Right lobe of liver (tissue), 6 donors: ENCODE results near the gene HS1BP3. TPM values are rescaled to one million over a fixed set of nuclear protein-coding genes. Genes with fewer than 3 reads are reported as not detected.

Source experiments
- ATAC-seq, 4 donors: fragments of 200-7000 bp; cut with Tn5 transposase; one replicate each; pipeline ENCODE4 v1.9.1; 2020; ENCODE audit warnings: mild to moderate bottlenecking in 4 of 4, moderate library complexity in 4 of 4
- DNase-seq, 3 donors: peaks; one replicate each; pipeline ENCODE4 v3.0.0-alpha.2; 2020
- H3K27ac ChIP-seq, 3 donors: fragments of 200-600 bp; one replicate each; pipeline ENCODE4 v1.8.0; 2022
- H3K27me3 ChIP-seq, 2 donors: fragments of 200-600 bp; one replicate each; pipeline ENCODE4 v1.8.0; 2022
- H3K36me3 ChIP-seq, 4 donors: fragments of 200-600 bp; sonication (generic) in 1 of 4; one replicate each; pipeline versions ENCODE4 v1.5.1 to v1.8.0; 2017 to 2022; ENCODE audit warnings: control low read depth in 1 of 4
- H3K4me1 ChIP-seq, 4 donors: fragments of 200-600 bp; sonication (generic) in 1 of 4; one replicate each; pipeline versions ENCODE4 v1.5.1 to v1.8.0; 2017 to 2022; ENCODE audit warnings: control low read depth in 1 of 4
- H3K4me3 ChIP-seq, 3 donors: fragments of 200-600 bp; one replicate each; pipeline ENCODE4 v1.8.0; 2022
- H3K9me3 ChIP-seq, 4 donors: fragments of 200-600 bp; sonication (generic) in 1 of 4; one replicate each; pipeline versions ENCODE4 v1.5.1 to v1.8.0; 2017 to 2022; ENCODE audit warnings: control low read depth in 1 of 4
- CTCF ChIP-seq, 4 donors: fragments of 200-600 bp in 3 of 4; fragments of 450-650 bp in 1 of 4; IDR thresholded peaks; one replicate each; pipeline versions ENCODE4 v1.5.1 to v1.8.0; 2016 to 2022; ENCODE audit warnings: antibody characterized with exemption in 4 of 4, mild to moderate bottlenecking in 2 of 4
- POLR2A ChIP-seq: fragments of 450-650 bp; IDR thresholded peaks from one replicate; pipeline ENCODE4 v1.6.1; 2017; ENCODE audit warnings: antibody characterized with exemption, mild to moderate bottlenecking
- WGBS: methylation state at CpG from one replicate; pipeline ENCODE4 v1.1.6; 2018; ENCODE audit warnings: low coverage, low lambda C conversion rate; ENCODE audit not compliant: insufficient coverage; ENCODE audit errors: missing lambda C conversion rate; 5-methylcytosine and 5-hydroxymethylcytosine counted together
- intact Hi-C, 2 donors: fragments of 100-400 bp; cut with DNase I; formaldehyde crosslinking; loops; one replicate each; pipeline versions ENCODE4 v1.11.2 to v1.14.1; 2022
- total RNA-seq, 6 experiments: library from RNA; depleted of rRNA in 2 of 6; stranded (reverse); fragments of >200 nt in 2 of 6; fragmentation: NEBNext Ultra II Directional in 3 of 6; extraction: Animal tissue kit (Norgen Biotek cat#: 25700) in 3 of 6; gene quantifications; one replicate each; pipeline versions ENCODE4 v1.1.0 to v1.2.4, GENCODE V29; 2016 to 2023
- donor health status: DM: no; HTN: yes; CAD: no.
- donor health status: DM: no; HTN: no; CAD: no.
- donor health status: DM: no; HTN: no; CAD: no.
- donor health status: DM: no; HTN: yes; CAD: no.
- donor health status: DM: no; HTN: yes; CAD: no.

The HS1BP3 gene
- total RNA-seq, 6 experiments from 2014 or later, result 17.5 to 34.7 (median 20.2) TPM

- peak in 2 of 3 donors; percentile 10 to 21 for DNase-seq
- Histone ChIP-seq H3K4me1 (peaks cover 0 to 39% (median 12%) of the 10 kb centered on the region in 4 donors), H3K9me3 (no peaks in the 10 kb centered on the region), H3K36me3 (no peaks in the 10 kb centered on the region), H3K4me3 (no peak overlapping the region), H3K27me3 (no peaks in the 10 kb centered on the region), H3K27ac (peak overlapping the region; percentile 8 to 69 (median 12))
- 56% methylated on average over 5 of the region's 5 CpGs for WGBS
- intact Hi-C loops, result no loop called here
- no peak for TF ChIP-seq CTCF (IDR thresholded peaks at IDR 0.05)
- no peak for ATAC-seq
Measured at GRCh38 chr2:20635113-20635510, 15.8 kb downstream of the HS1BP3 start.

GRCh38 chr2:20634507-20635112 is 16.3 kb downstream of the HS1BP3 start:
- ATAC-seq, result no peak
- H3K4me1 ChIP-seq, result peaks cover 0 to 39% (median 12%) of the 10 kb centered on the region in 4 donors

GRCh38 chr2:20633794-20634506 is 16.9 kb downstream of the HS1BP3 start:
- Histone ChIP-seq H3K36me3 (no peaks in the 10 kb centered on the region), H3K4me1 (peaks cover 0 to 39% (median 12%) of the 10 kb centered on the region in 4 donors), H3K4me3 (no peak overlapping the region), H3K27me3 (no peaks in the 10 kb centered on the region), H3K27ac (peak overlapping the region; percentile 12 to 69 (median 23)), H3K9me3 (no peaks in the 10 kb centered on the region)
- WGBS, result 33% methylated on average over 4 of the region's 18 CpGs
- peak in 2 of 3 donors; percentile 65 to 69 for DNase-seq
- intact Hi-C loops, result no loop called here
- peak; percentile 38 to 63 (median 46) for ATAC-seq
- peak; percentile 30 for TF ChIP-seq POLR2A
- TF ChIP-seq CTCF (IDR thresholded peaks at IDR 0.05), result no peak

More at GRCh38 chr2:20634507-20635112, 16.3 kb downstream of the HS1BP3 start:
- 82% methylated on average over 6 of the region's 9 CpGs for WGBS
- Histone ChIP-seq H3K9me3 (no peaks in the 10 kb centered on the region), H3K36me3 (no peaks in the 10 kb centered on the region), H3K4me3 (no peak overlapping the region), H3K27ac (peak overlapping the region; percentile 12 to 69 (median 23)), H3K27me3 (no peaks in the 10 kb centered on the region)
- peak in 1 of 3 donors; percentile 44 for DNase-seq
- intact Hi-C loops, result no loop called here
- TF ChIP-seq POLR2A (no peak), CTCF (IDR thresholded peaks at IDR 0.05) (no peak)

- intact Hi-C loops, result no loop called here
- no peak overlapping the region for H3K4me3 ChIP-seq
- no peaks in the 10 kb centered on the region for H3K9me3 ChIP-seq
- peaks cover 0 to 39% (median 12%) of the 10 kb centered on the region in 4 donors for H3K4me1 ChIP-seq
- H3K27me3 ChIP-seq, result no peaks in the 10 kb centered on the region
- no peaks in the 10 kb centered on the region for H3K36me3 ChIP-seq
- TF ChIP-seq POLR2A (no peak), CTCF (IDR thresholded peaks at IDR 0.05) (no peak)
- WGBS, result 90% methylated on average over 3 of the region's 4 CpGs
- DNase-seq, result no peak
- no peak for ATAC-seq
- peak overlapping the region in 1 of 3 donors; percentile 69 for H3K27ac ChIP-seq
Measured at GRCh38 chr2:20633001-20633400, 17.9 kb downstream of the HS1BP3 start.
